ENCODE data around the gene IL32.

DNA sequence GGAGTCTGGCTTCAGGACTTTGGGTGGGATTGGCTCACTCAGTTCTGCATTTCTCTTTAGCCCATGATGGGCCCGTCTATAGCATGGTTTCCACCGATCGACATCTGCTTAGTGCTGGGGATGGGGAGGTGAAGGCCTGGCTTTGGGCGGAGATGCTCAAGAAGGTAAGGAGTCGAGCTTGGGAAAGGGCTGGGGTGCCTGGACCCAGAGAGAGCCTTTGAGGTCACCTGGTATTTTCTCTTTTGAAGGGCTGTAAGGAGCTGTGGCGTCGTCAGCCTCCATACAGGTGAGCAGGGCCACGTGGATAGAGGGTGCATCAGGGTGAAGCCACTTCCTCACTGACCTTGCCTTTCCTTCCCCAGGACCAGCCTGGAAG is 39.4 kb upstream of the IL32 start:
- TF ChIP-seq STAG1 (CRISPR knock-in tag; IDR thresholded peaks at IDR 0.05; ENCODE audit: borderline replicate concordance), result no peak
- no peak for TF ChIP-seq CBX2 (IDR thresholded peaks at IDR 0.05; ENCODE audit: insufficient read depth, low read length, poor library complexity, severe bottlenecking)
